HEK293 (cell line): Measurements from ENCODE around the gene PRDX2.
A peak's percentile ranks its signal among the peaks of the same experiment; 100 is the strongest.

Experiments used
- CTCF ChIA-PET: fragments of 350-600 bp; formaldehyde crosslinking; extraction: SDS; loops from one replicate; lab custom pipeline; 2021; ENCODE audit warnings: antibody characterized with exemption; lab: Yijun Ruan, JAX
- POLR2A ChIA-PET: fragments of 300-600 bp; formaldehyde crosslinking; extraction: SDS; loops from one replicate; lab custom pipeline; 2020; ENCODE audit warnings: antibody characterized with exemption, inconsistent platforms; lab: Yijun Ruan, JAX
- H3K27ac ChIP-seq: fragments of 200-500 bp; sonication (Bioruptor generic); 2 replicates; pipeline ENCODE4 v1.5.1; 2014; ENCODE audit warnings: low read depth, low read length, control low read depth, inconsistent platforms; ENCODE audit errors: extremely low read depth
- H3K36me3 ChIP-seq, 2 experiments: fragments of 200-500 bp in 1 of 2; sonication (Bioruptor generic) in 1 of 2; 1 replicate in 1 of 2; 2 replicates in 1 of 2; pipeline ENCODE4 v1.5.1; 2014 to 2017; ENCODE audit warnings: inconsistent platforms in 2 of 2, low read length in 2 of 2; ENCODE audit not compliant: control insufficient read depth in 2 of 2, insufficient read depth in 1 of 2
- H3K4me1 ChIP-seq: fragments of 200-500 bp; sonication (Bioruptor generic); 2 replicates; pipeline ENCODE4 v1.5.1; 2014; ENCODE audit warnings: mild to moderate bottlenecking, low read length, inconsistent platforms; ENCODE audit not compliant: control insufficient read depth, insufficient read depth
- H3K4me3 ChIP-seq: 2 replicates; pipeline ENCODE4 v1.5.1; 2011; ENCODE audit warnings: low read depth, mild to moderate bottlenecking, control low read depth, low read length, moderate library complexity
- H3K9me3 ChIP-seq: fragments of 200-500 bp; sonication (Bioruptor generic); 2 replicates; pipeline ENCODE4 v1.5.1; 2014; ENCODE audit warnings: low read depth, low read length, inconsistent platforms; ENCODE audit not compliant: control insufficient read depth, insufficient read depth
- HOXC10 ChIP-seq: sonication (generic); formaldehyde crosslinking; IDR thresholded peaks from 2 replicates; pipeline ENCODE4 v1.8.1; 2023; ENCODE audit warnings: mild to moderate bottlenecking, missing genetic modification reagents
- IKZF3 ChIP-seq: fragments of 450-650 bp; IDR thresholded peaks from 2 replicates; pipeline ENCODE4 v1.5.0; 2018; ENCODE audit warnings: missing biosample characterization, mild to moderate bottlenecking, missing genetic modification characterization, moderate library complexity
- KLF8 ChIP-seq: fragments of 450-650 bp; formaldehyde crosslinking; IDR thresholded peaks from 2 replicates; pipeline ENCODE4 v1.5.1; 2016; ENCODE audit warnings: missing biosample characterization, missing genetic modification characterization
- SCRT2 ChIP-seq: fragments of 450-650 bp; formaldehyde crosslinking; IDR thresholded peaks from 2 replicates; pipeline ENCODE4 v1.5.1; 2016; ENCODE audit warnings: missing biosample characterization, missing genetic modification characterization
- SETDB1 ChIP-seq: IDR thresholded peaks from one replicate; pipeline ENCODE4 v1.6.1; 2017; ENCODE audit warnings: mild to moderate bottlenecking, low read length, moderate library complexity, mixed read lengths; ENCODE audit not compliant: insufficient read length
- SP3 ChIP-seq: fragments of 450-650 bp; formaldehyde crosslinking; IDR thresholded peaks from 2 replicates; pipeline ENCODE4 v1.5.1; 2016; ENCODE audit warnings: missing biosample characterization, missing genetic modification characterization
- ZBTB11 ChIP-seq: fragments of 450-650 bp; formaldehyde crosslinking; conservative IDR thresholded peaks from 2 replicates; pipeline ENCODE4 v1.5.1; 2016; ENCODE audit warnings: low read depth, missing biosample characterization, missing genetic modification characterization
- ZBTB48 ChIP-seq: fragments of 450-650 bp; formaldehyde crosslinking; IDR thresholded peaks from 2 replicates; pipeline ENCODE4 v1.5.1; 2016; ENCODE audit warnings: missing biosample characterization, missing genetic modification characterization
- ZIC2 ChIP-seq: fragments of 450-650 bp; formaldehyde crosslinking; IDR thresholded peaks from 2 replicates; pipeline ENCODE4 v1.5.1; 2016; ENCODE audit warnings: missing biosample characterization, missing genetic modification characterization
- ZNF184 ChIP-seq: fragments of 450-650 bp; IDR thresholded peaks from 2 replicates; pipeline ENCODE4 v1.5.1; 2018; ENCODE audit warnings: missing biosample characterization, mild to moderate bottlenecking, missing genetic modification characterization
- ZNF2 ChIP-seq: fragments of 450-650 bp; formaldehyde crosslinking; IDR thresholded peaks from 2 replicates; pipeline ENCODE4 v1.5.1; 2016; ENCODE audit warnings: missing biosample characterization, missing genetic modification characterization
- ZNF24 ChIP-seq: fragments of 450-650 bp; formaldehyde crosslinking; IDR thresholded peaks from 2 replicates; pipeline ENCODE4 v1.5.1; 2016; ENCODE audit warnings: missing biosample characterization, missing genetic modification characterization
- ZNF280D ChIP-seq: fragments of 450-650 bp; formaldehyde crosslinking; IDR thresholded peaks from 2 replicates; pipeline ENCODE4 v1.5.1; 2016; ENCODE audit warnings: missing biosample characterization, missing genetic modification characterization
- ZNF404 ChIP-seq: fragments of 450-650 bp; formaldehyde crosslinking; IDR thresholded peaks from 2 replicates; pipeline ENCODE4 v1.5.1; 2017; ENCODE audit warnings: missing biosample characterization, missing genetic modification characterization
- ZNF600 ChIP-seq: fragments of 450-650 bp; formaldehyde crosslinking; IDR thresholded peaks from 2 replicates; pipeline ENCODE4 v1.5.1; 2016; ENCODE audit warnings: missing biosample characterization, missing genetic modification characterization
- ZNF629 ChIP-seq: fragments of 450-650 bp; formaldehyde crosslinking; IDR thresholded peaks from 2 replicates; pipeline ENCODE4 v1.5.1; 2017; ENCODE audit warnings: missing biosample characterization, missing genetic modification characterization
- ZNF707 ChIP-seq: fragments of 450-650 bp; formaldehyde crosslinking; IDR thresholded peaks from 2 replicates; pipeline ENCODE4 v1.5.1; 2016; ENCODE audit warnings: missing biosample characterization, missing genetic modification characterization
- TF ChIP-seq, protein P1 (sequence below): fragments of 450-650 bp; formaldehyde crosslinking; optimal IDR thresholded peaks from 2 replicates; pipeline ENCODE3; 2016; ENCODE audit warnings: missing biosample characterization, mild to moderate bottlenecking, missing genetic modification characterization
- TF ChIP-seq, protein P2 (sequence below): fragments of 450-650 bp; formaldehyde crosslinking; IDR thresholded peaks from 2 replicates; pipeline ENCODE4 v1.5.1; 2016; ENCODE audit warnings: missing biosample characterization, missing genetic modification characterization
- TF ChIP-seq, protein P3 (sequence below): fragments of 450-650 bp; formaldehyde crosslinking; IDR thresholded peaks from 2 replicates; pipeline ENCODE4 v1.5.1; 2016; ENCODE audit warnings: missing biosample characterization, missing genetic modification characterization
- TF ChIP-seq, protein P4 (sequence below): fragments of 450-650 bp; formaldehyde crosslinking; IDR thresholded peaks from 2 replicates; pipeline ENCODE4 v1.5.1; 2016; ENCODE audit warnings: missing biosample characterization, missing genetic modification characterization
- TF ChIP-seq, protein P5 (sequence below): IDR thresholded peaks from 2 replicates; pipeline ENCODE4 v1.6.1; 2011; ENCODE audit warnings: mild to moderate bottlenecking, low read depth, low read length, borderline replicate concordance

Gene PRDX2

DNA sequence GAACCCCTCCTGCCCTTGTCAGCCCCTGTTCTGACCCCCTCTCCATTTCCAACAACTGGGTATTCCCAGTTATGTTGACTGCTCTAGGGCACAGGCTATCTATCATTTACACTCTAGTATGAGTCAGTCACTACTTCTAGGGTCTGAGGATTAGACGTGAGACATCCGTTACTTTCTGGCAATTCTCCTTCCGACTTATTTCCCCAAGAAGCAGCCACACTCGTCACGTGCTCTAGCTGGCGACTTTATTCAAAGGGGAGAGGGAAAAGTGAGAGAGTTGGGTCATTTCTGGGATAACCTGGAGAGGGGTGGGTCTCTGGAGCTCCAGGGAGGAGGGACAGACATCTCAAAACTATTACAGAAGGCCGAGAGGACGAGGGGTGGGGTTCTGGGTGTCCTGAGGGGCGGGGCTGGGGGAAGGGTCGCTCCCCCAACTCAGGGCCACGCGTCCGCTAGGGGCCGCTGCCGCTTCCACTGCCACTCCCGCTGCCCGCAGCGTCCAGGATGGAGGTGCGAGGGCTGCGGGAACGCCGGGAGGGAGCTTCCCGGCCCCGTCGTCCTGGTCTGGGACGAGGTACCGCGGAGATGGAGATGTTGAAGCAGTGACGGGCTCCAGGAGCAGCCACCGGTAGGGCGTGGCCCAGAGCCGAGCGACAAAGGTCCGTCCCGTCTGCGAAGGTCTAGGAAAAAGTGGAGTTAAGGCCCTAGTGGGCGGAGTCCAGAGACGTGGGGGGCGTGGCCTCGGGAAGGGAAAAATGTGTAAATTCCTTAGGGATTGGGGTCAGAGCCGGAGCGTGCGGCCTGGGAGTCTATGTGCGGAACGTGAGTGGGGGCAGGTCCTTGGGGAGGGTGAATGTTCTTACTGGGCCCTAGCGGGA lies 23.9 kb upstream of the PRDX2 start (continued):
- TF ChIP-seq, protein P1, sequence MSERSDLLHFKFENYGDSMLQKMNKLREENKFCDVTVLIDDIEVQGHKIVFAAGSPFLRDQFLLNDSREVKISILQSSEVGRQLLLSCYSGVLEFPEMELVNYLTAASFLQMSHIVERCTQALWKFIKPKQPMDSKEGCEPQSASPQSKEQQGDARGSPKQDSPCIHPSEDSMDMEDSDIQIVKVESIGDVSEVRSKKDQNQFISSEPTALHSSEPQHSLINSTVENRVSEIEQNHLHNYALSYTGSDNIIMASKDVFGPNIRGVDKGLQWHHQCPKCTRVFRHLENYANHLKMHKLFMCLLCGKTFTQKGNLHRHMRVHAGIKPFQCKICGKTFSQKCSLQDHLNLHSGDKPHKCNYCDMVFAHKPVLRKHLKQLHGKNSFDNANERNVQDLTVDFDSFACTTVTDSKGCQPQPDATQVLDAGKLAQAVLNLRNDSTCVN = peak; percentile 31
- TF ChIP-seq ZBTB48 = peak; percentile 64
- no peak for TF ChIP-seq ZBTB11
- TF ChIP-seq, protein P2, sequence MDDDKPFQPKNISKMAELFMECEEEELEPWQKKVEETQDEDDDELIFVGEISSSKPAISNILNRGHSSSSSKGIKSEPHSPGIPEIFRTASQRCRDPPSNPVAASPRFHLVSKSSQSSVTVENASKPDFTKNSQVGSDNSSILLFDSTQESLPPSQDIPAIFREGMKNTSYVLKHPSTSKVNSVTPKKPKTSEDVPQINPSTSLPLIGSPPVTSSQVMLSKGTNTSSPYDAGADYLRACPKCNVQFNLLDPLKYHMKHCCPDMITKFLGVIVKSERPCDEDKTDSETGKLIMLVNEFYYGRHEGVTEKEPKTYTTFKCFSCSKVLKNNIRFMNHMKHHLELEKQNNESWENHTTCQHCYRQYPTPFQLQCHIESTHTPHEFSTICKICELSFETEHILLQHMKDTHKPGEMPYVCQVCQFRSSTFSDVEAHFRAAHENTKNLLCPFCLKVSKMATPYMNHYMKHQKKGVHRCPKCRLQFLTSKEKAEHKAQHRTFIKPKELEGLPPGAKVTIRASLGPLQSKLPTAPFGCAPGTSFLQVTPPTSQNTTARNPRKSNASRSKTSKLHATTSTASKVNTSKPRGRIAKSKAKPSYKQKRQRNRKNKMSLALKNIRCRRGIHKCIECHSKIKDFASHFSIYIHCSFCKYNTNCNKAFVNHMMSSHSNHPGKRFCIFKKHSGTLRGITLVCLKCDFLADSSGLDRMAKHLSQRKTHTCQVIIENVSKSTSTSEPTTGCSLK (tag by site-specific recombination) = no peak
- TF ChIP-seq, protein P3, sequence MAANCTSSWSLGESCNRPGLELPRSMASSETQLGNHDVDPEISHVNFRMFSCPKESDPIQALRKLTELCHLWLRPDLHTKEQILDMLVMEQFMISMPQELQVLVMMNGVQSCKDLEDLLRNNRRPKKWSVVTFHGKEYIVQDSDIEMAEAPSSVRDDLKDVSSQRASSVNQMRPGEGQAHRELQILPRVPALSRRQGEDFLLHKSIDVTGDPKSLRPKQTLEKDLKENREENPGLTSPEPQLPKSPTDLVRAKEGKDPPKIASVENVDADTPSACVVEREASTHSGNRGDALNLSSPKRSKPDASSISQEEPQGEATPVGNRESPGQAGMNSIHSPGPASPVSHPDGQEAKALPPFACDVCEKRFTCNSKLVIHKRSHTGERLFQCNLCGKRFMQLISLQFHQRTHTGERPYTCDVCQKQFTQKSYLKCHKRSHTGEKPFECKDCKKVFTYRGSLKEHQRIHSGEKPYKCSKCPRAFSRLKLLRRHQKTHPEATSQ = no peak
- peak; percentile 60; the same call in 1 of the 2 replicates for TF ChIP-seq ZNF600 (tag by site-specific recombination)
- peak; percentile 8; the same call in 1 of the 2 replicates for TF ChIP-seq KLF8
- TF ChIP-seq SP3 (tag by site-specific recombination) = peak; percentile 51; the same call in 1 of the 2 replicates
- peak; percentile 36; the same call in 1 of the 2 replicates for TF ChIP-seq ZNF2
- TF ChIP-seq SCRT2 (tag by site-specific recombination) = no peak
- no peak for TF ChIP-seq ZIC2 (tag by site-specific recombination)

DNA sequence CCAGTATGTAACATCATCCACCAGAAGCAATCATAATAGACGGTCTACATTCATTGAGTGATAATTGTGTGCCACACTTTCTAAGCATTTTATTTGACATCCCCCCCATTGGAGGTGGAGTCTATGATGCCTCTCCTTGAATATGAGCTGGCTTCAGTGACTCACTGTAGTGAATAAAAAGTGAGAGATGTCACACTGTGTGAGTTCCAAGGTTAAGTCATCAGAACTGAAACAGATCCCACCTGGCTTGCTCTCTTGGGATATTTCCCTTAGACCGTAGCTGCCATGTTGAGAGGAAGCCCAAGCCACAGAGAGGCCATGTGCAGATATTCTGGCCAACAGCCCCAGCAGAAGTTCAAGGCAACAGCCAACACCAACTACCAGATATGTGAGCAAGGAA lies 20.2 kb upstream of the PRDX2 start:
- POLR2A ChIA-PET = interaction anchor here (1.0 to 2.0 kb wide), 2 partner anchors 14 to 15 kb away, joined by 3 to 7 read pairs; partner anchors contain the start of gene RNASEH2A
- CTCF ChIA-PET = interaction anchor here (0.6 to 2.0 kb wide), 4 partner anchors 12 to 26 kb away, joined by 3 to 8 read pairs (median 5); partner anchors contain the start of gene RTBDN
- H3K27ac ChIP-seq = no peak overlapping the region
- peak; percentile 12 for TF ChIP-seq SETDB1
- TF ChIP-seq HOXC10 (CRISPR knock-in tag) = no peak
- TF ChIP-seq ZNF280D = peak; percentile 94; the same call in 1 of the 2 replicates
- peak; percentile 38; the same call in 1 of the 2 replicates for TF ChIP-seq ZNF24
- peak; percentile 34; the same call in 1 of the 2 replicates for TF ChIP-seq IKZF3 (tag by site-specific recombination)
- TF ChIP-seq, protein P4, sequence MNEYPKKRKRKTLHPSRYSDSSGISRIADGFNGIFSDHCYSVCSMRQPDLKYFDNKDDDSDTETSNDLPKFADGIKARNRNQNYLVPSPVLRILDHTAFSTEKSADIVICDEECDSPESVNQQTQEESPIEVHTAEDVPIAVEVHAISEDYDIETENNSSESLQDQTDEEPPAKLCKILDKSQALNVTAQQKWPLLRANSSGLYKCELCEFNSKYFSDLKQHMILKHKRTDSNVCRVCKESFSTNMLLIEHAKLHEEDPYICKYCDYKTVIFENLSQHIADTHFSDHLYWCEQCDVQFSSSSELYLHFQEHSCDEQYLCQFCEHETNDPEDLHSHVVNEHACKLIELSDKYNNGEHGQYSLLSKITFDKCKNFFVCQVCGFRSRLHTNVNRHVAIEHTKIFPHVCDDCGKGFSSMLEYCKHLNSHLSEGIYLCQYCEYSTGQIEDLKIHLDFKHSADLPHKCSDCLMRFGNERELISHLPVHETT (tag by site-specific recombination) = peak; percentile 29; the same call in 1 of the 2 replicates
- peak; percentile 79; the same call in 1 of the 2 replicates for TF ChIP-seq ZNF184 (tag by site-specific recombination)
- TF ChIP-seq, protein P5, sequence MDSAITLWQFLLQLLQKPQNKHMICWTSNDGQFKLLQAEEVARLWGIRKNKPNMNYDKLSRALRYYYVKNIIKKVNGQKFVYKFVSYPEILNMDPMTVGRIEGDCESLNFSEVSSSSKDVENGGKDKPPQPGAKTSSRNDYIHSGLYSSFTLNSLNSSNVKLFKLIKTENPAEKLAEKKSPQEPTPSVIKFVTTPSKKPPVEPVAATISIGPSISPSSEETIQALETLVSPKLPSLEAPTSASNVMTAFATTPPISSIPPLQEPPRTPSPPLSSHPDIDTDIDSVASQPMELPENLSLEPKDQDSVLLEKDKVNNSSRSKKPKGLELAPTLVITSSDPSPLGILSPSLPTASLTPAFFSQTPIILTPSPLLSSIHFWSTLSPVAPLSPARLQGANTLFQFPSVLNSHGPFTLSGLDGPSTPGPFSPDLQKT = no peak
- no peak for TF ChIP-seq ZNF404 (tag by site-specific recombination)
- peak; percentile 68 for TF ChIP-seq ZNF629 (tag by site-specific recombination)
- no peak for TF ChIP-seq ZNF707 (tag by site-specific recombination)

More for the DNA sequence above, 20.2 kb upstream of the PRDX2 start:
- Histone ChIP-seq H3K4me3 (no peak overlapping the region), H3K36me3 (peaks cover 0 to 6% of the 10 kb centered on the region in 2 experiments; a peak in 2 of 3 replicates), H3K9me3 (no peaks in the 10 kb centered on the region), H3K4me1 (no peaks in the 10 kb centered on the region)
